Sigmoid colon (tissue), 4 donors: ENCODE data around the gene PCGF3.

Experiments used
- POLR2AphosphoS5 ChIP-seq, 4 donors: sonication (generic); formaldehyde crosslinking; IDR thresholded peaks; one replicate each; pipeline ENCODE4 v1.6.1; 2017; ENCODE audit warnings: antibody characterized with exemption in 4 of 4
- TF ChIP-seq, protein P1 (sequence below), 4 experiments: fragments of 450-650 bp in 3 of 4; fragments of 200-600 bp in 1 of 4; IDR thresholded peaks; one replicate each; pipeline ENCODE4 v1.5.1; 2016 to 2019; ENCODE audit warnings: antibody characterized with exemption in 4 of 4, mild to moderate bottlenecking in 3 of 4, moderate library complexity in 2 of 4

DNA sequence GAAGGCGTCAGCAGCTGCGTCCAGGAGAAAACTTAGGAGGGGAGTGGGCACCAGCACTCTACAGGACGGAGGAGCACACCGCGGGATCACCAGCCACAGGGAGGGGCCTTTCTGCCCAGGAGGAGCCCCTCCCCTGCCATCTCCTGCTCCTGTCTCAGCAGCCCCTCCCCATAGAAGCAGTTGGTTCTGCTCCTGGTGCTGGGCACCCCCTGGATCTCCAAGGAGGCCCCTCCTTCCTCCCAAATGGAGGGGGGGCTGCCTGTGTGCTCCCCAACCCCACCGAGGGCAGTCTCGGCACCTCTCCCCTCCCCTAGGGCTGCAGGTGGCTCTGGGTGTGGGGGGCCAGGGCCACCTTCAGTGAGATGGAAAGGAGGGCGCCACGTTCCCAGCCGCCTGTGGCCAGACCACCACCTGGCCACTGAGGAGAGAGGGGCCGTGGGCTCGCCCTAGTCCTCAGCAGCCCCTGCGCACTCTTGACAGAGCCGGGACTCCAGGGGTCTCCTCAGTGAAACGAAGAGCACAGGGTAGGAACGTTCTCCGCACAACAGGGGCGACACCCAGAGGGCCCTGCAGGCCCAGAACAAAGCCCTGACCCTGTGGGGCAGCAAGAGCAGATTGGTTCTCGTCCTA lies 82.5 kb downstream of the PCGF3 start:
- TF ChIP-seq POLR2AphosphoS5 (IDR thresholded peaks at IDR 0.05), result no peak
- TF ChIP-seq, protein P1, sequence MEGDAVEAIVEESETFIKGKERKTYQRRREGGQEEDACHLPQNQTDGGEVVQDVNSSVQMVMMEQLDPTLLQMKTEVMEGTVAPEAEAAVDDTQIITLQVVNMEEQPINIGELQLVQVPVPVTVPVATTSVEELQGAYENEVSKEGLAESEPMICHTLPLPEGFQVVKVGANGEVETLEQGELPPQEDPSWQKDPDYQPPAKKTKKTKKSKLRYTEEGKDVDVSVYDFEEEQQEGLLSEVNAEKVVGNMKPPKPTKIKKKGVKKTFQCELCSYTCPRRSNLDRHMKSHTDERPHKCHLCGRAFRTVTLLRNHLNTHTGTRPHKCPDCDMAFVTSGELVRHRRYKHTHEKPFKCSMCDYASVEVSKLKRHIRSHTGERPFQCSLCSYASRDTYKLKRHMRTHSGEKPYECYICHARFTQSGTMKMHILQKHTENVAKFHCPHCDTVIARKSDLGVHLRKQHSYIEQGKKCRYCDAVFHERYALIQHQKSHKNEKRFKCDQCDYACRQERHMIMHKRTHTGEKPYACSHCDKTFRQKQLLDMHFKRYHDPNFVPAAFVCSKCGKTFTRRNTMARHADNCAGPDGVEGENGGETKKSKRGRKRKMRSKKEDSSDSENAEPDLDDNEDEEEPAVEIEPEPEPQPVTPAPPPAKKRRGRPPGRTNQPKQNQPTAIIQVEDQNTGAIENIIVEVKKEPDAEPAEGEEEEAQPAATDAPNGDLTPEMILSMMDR (IDR thresholded peaks at IDR 0.05), result no peak
